IPS DF 6.9 (cell line): ENCODE results near the gene MRPL18.

Experiments used
- DNase-seq: peaks from one replicate; pipeline ENCODE4 v3.0.0-alpha.2; 2013; ENCODE audit warnings: low read depth, low spot score
- H3K27ac ChIP-seq: one replicate; pipeline ENCODE4 v1.5.1; 2013; ENCODE audit warnings: low read length, control low read depth
- H3K27me3 ChIP-seq: 2 replicates; pipeline ENCODE4 v1.6.1; 2013; ENCODE audit warnings: mild to moderate bottlenecking, low read length; ENCODE audit not compliant: control insufficient read depth, insufficient read depth
- H3K36me3 ChIP-seq: 2 replicates; pipeline ENCODE4 v1.6.1; 2013; ENCODE audit warnings: low read length; ENCODE audit not compliant: control insufficient read depth, insufficient read depth
- H3K4me1 ChIP-seq: 2 replicates; pipeline ENCODE4 v1.6.1; 2013; ENCODE audit warnings: low read length; ENCODE audit not compliant: control insufficient read depth, insufficient read depth
- H3K4me3 ChIP-seq: 2 replicates; pipeline ENCODE4 v1.5.1; 2013; ENCODE audit warnings: mild to moderate bottlenecking, low read length
- H3K9me3 ChIP-seq: 2 replicates; pipeline ENCODE4 v1.6.1; 2013; ENCODE audit warnings: low read length, inconsistent platforms; ENCODE audit not compliant: control insufficient read depth, insufficient read depth
- WGBS: extraction: QIAGEN DNeasy Blood & Tissue Kit; methylation state at CpG from one replicate; pipeline ENCODE4 v1.1.7; 2013; ENCODE audit warnings: mixed read lengths, missing lambda C conversion rate; ENCODE audit not compliant: insufficient read length, insufficient coverage; 5-methylcytosine and 5-hydroxymethylcytosine counted together

The MRPL18 gene

DNA sequence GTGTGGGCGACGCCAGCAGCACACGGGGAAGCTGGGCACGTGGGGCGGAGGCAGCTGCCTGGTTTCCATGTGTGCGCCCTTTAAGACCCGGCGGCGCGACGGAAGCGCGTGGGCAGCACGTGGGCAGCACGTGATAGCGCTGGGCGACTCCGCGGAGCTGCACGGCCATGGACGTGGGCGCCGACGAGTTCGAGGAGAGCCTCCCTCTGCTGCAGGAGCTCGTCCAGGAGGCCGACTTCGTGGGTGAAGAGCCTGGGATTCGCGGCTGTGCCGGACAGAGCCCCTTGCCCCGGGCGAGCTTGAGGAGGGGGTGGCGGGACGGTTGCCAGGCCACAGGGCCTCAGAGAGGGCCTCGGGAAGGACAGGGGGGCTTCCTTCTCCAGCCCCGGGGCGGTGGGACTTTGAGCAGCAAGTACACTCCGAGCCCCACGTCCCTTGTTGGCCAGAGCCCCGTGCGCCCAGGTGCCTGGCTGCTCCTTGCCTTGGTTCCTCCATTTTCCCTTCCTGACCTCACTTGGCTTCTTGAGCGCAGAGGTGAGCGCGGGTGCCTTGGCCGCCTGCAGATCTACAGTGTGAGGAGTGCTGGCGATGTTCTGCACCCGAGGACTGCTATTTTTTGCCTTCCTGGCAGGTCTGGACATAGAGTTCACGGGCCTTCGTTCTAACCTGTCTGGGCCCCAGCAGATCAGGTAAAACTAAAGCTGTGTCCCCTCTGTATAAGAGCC lies 10.0 kb downstream of the MRPL18 start, which contains the start of gene PNLDC1:
Gene PNLDC1, plus strand, starts transcription at position 136 of the 725 bp plus-strand sequence. Its CDS starts 32 bp downstream, at position 168.
- WGBS = no CpG with 5 or more reads among the region's 50 CpGs
- H3K27ac ChIP-seq = no peak within 1 kb of the TSS
- no peaks in the 10 kb centered on the region for H3K9me3 ChIP-seq

DNA sequence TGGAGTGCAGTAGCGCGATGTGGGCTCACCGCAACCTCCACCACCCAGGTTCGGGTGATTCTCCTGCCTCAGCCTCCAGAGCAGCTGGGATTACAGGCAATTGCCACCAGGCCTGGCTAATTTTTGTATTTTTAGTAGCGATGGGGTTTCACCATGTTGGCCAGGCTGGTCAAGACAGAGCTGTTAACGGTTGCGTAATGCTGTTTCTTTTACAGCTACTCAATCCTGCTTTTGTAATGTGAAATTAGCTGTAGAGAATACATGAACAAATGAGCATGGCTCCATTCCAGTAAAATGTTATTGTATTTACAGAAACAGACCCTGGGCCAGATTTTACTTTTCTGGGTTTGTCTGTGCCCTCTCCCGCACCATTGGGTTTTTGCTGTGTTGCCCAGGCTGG lies 11.7 kb downstream of the MRPL18 start:
- Histone ChIP-seq H3K4me3 (no peak overlapping the region), H3K36me3 (peaks cover 8% of the 10 kb centered on the region; the same call in 1 of the 2 replicates), H3K27ac (no peak overlapping the region), H3K27me3 (no peaks in the 10 kb centered on the region), H3K9me3 (no peaks in the 10 kb centered on the region), H3K4me1 (no peaks in the 10 kb centered on the region)
- DNase-seq = no peak
- no CpG with 5 or more reads among the region's 8 CpGs for whole genome bisulfite sequencing

More for the DNA sequence above, 10.0 kb downstream of the MRPL18 start, which contains the start of gene PNLDC1:
- DNase-seq = no peak
- Histone ChIP-seq H3K27me3 (no peaks in the 10 kb centered on the region), H3K4me1 (no peaks in the 10 kb centered on the region), H3K4me3 (no peak within 1 kb of the TSS), H3K36me3 (peaks cover 8% of the 10 kb centered on the region; the same call in 1 of the 2 replicates)

DNA sequence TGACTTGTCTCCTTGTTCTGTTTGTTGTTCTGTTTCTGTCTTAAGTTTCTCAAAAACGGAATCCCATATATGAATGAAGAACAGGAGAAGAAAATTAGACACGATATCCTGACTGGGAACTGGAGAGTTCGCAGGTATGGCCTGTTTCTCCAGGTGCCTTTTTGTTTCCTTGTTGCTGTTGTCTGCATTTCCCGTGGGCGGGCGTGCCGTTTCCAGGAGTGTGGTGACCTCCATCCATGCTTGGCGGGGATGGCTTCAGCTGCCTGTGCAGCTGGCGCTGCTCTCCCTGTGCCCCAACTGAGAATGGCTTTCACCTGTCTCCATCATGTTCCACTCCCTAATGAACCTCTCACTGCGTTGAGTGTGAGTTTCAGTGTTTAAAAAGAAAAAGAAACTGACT lies 14.2 kb downstream of the MRPL18 start:
- Histone ChIP-seq H3K27ac (no peak overlapping the region), H3K27me3 (no peaks in the 10 kb centered on the region), H3K4me1 (no peaks in the 10 kb centered on the region), H3K9me3 (no peaks in the 10 kb centered on the region), H3K36me3 (no peaks in the 10 kb centered on the region; the same call in 1 of the 2 replicates), H3K4me3 (no peak overlapping the region)
- WGBS = no CpG with 5 or more reads among the region's 10 CpGs
- DNase-seq = no peak

DNA sequence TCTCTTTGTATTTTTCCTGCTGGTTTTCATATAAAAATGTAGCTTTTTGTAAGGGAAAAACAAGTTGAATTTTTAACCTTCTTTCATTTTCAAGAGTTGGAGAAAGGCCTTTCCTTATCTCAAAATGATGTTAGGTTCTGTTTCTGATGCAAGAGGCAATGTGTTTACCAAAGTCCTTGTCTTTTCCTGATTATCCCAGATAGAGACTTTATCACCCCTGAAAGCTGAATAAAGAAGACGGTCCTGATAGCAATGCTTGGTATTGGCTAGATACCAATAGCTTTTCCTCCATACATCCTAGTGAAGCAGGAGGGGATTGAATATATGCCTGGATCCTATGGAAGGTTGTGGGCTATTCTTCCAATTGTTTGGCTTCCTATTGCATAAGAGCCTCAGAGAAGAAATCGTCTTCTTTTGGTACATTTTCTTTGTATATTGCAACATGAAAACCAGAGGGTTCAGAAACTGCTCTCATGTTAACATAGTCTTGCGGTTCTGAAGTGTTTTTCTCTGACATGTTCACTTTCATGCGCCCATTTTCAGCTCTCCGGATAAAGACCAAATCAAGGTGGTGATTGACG lies 15.3 kb downstream of the MRPL18 start:
- no CpG with 5 or more reads among the region's 6 CpGs for WGBS
- DNase-seq = no peak
- Histone ChIP-seq H3K4me3 (no peak overlapping the region), H3K9me3 (no peaks in the 10 kb centered on the region), H3K27me3 (no peaks in the 10 kb centered on the region), H3K4me1 (no peaks in the 10 kb centered on the region), H3K36me3 (no peaks in the 10 kb centered on the region), H3K27ac (no peak overlapping the region)

DNA sequence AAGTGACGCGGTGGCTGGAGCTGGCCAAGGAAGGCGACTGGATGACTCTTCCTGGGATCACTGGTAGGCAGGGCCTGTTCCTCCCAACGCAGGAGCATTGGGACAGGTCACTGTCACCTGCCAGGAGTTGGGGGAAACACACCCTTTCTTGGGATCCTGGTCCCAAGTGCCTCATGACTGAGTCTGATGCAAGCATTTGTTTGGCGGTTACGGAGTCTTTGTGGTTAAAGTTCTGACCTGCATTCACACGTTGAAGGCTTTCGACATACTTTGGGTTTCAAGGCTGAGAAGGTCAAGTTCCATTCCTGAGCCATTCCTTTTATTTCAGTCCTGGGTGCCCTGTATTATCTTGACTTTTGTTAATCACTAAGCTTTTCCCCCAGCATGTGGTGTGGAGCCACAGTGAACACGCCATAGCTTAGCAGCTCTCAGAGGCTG lies 15.8 kb downstream of the MRPL18 start:
- no CpG with 5 or more reads among the region's 9 CpGs for WGBS
- H3K4me3 ChIP-seq = no peak overlapping the region
- no peaks in the 10 kb centered on the region for H3K4me1 ChIP-seq
- DNase-seq = no peak
- H3K27ac ChIP-seq = no peak overlapping the region
- no peaks in the 10 kb centered on the region for H3K9me3 ChIP-seq
- no peaks in the 10 kb centered on the region for H3K36me3 ChIP-seq
- no peaks in the 10 kb centered on the region for H3K27me3 ChIP-seq

DNA sequence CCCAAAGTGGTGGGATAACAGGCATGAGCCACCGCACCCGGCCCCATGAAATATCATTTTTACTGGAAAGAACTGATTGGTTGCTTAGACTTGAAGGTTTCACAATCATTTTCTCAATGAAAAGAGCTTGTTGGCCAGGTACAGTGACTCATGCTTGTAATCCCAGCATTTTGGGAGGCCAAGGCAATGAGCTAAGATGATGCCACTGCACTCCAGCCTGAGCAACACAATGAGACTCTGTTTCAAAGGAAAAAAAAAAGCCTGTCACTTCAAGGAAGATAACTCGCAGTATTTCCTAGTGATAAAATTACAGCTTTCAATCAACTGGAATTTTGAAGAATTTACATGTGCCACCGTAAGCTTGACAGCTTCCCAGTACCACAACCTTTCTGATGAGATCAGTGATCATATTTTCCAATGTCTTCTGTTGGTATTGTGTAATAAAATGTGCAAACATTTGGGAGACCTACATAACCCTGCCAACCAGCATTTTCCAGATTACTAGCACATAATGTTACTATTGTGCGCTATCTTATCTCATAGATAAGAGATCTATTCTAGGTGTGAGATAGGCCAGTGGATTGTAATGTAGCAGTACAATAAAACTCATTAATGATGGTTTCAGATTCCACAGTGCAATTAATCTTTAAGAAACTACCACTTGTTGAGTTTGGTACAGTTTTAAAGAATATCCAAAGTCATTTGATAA lies 17.0 kb downstream of the MRPL18 start:
- no peaks in the 10 kb centered on the region; the same call in 1 of the 2 replicates for H3K4me1 ChIP-seq
- H3K4me3 ChIP-seq = no peak overlapping the region
- no peaks in the 10 kb centered on the region for H3K27me3 ChIP-seq
- H3K27ac ChIP-seq = no peak overlapping the region
- H3K36me3 ChIP-seq = no peaks in the 10 kb centered on the region
- no CpG with 5 or more reads among the region's 5 CpGs for WGBS
- no peak for DNase-seq
- no peaks in the 10 kb centered on the region for H3K9me3 ChIP-seq

DNA sequence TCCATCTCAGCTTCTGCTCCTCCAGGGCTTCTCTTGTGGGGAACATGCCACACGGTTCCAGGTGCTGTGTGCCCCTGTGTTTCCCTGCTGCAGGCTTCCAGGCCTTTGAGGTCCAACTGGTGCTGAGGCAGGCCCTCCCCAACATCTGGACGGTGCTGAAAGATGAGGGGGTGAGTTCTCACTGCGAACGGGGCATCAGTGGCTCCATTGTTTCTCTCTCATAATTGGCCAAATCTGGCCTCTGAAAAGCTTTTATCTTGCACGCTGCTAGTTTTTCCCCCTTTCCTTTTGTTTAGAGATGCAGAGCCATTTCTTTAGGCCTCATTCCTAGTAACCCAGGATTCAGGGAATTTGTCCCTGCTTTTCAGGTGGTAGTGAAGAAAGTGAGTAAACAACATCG lies 18.4 kb downstream of the MRPL18 start:
- H3K27ac ChIP-seq = no peak overlapping the region

DNA sequence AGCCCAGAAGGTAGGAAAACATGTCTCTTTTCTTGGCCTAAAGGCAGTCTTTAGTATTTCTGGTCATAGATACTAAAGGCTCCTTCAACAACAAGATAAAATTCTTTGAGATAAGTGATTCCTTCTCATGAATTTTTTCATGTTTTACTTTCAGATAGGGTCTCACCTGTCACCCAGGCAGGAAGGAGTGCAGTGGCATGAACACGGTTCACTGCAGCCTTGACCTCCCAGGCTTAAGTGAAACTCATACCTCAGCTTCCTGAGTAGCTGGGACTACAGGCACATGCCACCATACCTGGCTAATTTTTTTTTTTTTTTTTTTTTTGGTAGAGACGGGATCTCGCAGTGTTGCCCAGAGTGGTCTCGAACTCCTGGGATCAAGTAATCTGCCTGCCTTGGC lies 18.9 kb downstream of the MRPL18 start:
- Histone ChIP-seq H3K4me3 (no peak overlapping the region), H3K36me3 (no peaks in the 10 kb centered on the region), H3K27ac (no peak overlapping the region), H3K27me3 (no peaks in the 10 kb centered on the region), H3K4me1 (no peaks in the 10 kb centered on the region; the same call in 1 of the 2 replicates), H3K9me3 (no peaks in the 10 kb centered on the region)
- WGBS = no CpG with 5 or more reads among the region's 4 CpGs
- no peak for DNase-seq

More for the DNA sequence above, 18.4 kb downstream of the MRPL18 start:
- H3K36me3 ChIP-seq = no peaks in the 10 kb centered on the region
- H3K4me1 ChIP-seq = no peaks in the 10 kb centered on the region; the same call in 1 of the 2 replicates
- no CpG with 5 or more reads among the region's 6 CpGs for WGBS
- no peak for DNase-seq
- no peaks in the 10 kb centered on the region for H3K9me3 ChIP-seq
- H3K4me3 ChIP-seq = no peak overlapping the region
- no peaks in the 10 kb centered on the region for H3K27me3 ChIP-seq

DNA sequence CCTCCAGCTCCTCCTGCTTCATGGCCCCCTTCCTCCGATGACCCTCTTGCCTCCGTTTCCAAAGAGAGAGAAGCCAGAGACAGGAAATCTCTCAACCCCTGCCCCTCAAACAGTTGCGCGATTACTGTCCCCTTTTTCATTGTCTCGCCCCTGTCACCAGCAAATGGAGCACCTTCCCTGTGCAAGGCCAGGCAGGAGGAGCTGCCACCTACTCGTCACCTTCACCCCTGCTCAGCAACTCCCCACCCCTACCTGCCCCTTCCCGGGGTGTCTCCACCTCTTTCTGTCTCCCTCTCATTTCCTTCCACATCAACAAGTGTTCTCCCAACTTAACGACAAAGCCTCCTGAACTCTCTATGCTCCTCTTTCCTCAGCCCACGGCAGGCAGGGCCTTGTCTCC lies 23.5 kb downstream of the MRPL18 start:
- no peaks in the 10 kb centered on the region for H3K9me3 ChIP-seq
- no CpG with 5 or more reads among the region's 9 CpGs for WGBS

DNA sequence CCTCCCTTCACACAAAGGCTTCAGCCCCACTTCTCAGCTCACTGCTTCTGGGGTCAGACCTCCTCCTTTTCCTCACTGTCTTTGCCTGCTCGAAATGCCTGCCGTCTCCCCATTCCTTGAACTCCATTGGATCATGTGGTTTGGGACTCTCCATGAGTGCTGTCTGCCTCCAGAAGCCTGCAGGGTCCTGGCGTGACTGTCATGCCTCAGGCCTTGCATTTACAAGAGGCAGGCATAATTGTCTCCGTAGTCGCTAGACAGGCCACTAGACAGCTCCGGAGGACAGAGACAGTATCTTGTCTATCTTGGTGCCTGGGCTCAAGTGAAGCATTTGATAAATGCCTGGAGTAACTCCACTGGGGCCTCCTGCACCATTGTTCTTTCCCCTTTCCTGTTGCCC lies 25.1 kb downstream of the MRPL18 start:
- no CpG with 5 or more reads among the region's 6 CpGs for WGBS
- H3K27me3 ChIP-seq = no peaks in the 10 kb centered on the region; the same call in 1 of the 2 replicates
- H3K27ac ChIP-seq = no peak overlapping the region
- DNase-seq = no peak
- no peak overlapping the region for H3K4me3 ChIP-seq
- H3K9me3 ChIP-seq = no peaks in the 10 kb centered on the region
- H3K36me3 ChIP-seq = no peaks in the 10 kb centered on the region
- no peaks in the 10 kb centered on the region; the same call in 1 of the 2 replicates for H3K4me1 ChIP-seq

More for the DNA sequence above, 23.5 kb downstream of the MRPL18 start:
- no peak for DNase-seq
- Histone ChIP-seq H3K4me3 (no peak overlapping the region), H3K36me3 (no peaks in the 10 kb centered on the region), H3K27ac (no peak overlapping the region), H3K27me3 (no peaks in the 10 kb centered on the region; the same call in 1 of the 2 replicates), H3K4me1 (no peaks in the 10 kb centered on the region; the same call in 1 of the 2 replicates)
